Measurements from ENCODE around the gene YDJC. TPM values are rescaled to one million over a fixed set of nuclear protein-coding genes. Genes with fewer than 3 reads are reported as not detected.
"Not testable (repeated sequence)": the region's sequence is repeated elsewhere in the genome, so short reads cannot be mapped to it uniquely, and the experiment has no call there.

Gene YDJC
- polyA plus RNA-seq, 1 experiment, result 20.0 TPM

DNA sequence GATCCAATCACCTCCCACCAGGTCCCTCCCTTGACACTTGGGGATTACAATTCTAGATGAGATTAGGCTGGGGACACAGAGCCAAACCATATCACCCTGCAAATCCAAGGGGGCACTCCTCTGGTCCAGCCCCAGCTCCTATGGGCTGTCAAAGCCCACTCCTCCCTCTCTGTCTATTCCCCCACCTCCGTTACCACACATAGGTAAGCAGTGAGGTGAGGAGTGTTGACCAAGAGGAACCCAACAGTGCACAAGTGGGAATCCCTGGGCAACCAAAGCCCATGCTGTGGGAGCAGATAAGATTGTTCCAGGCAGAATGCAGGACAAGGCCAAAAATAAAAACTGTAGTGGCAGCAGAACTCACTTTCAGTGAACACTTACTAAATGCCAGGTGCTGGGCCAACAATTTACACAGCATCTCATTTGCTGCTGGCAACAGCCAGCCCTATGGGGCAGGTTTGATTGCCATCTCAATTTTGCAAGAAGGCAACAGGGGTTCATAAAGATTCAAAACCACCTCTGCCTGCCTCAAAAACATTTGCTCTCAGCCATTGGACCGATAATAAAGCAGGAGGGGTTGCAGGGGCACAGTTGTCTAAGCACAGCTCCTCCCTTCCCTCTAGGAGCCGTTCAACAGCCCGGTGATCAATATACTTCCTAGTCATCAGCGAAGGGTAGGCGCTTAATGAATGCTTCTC lies 21.1 kb upstream of the YDJC start:
- Histone ChIP-seq H3K4me3 (ENCODE audit: low read depth, low read length) (peak overlapping the region; percentile 88), H3K27me3 (ENCODE audit: control insufficient read depth, insufficient read depth, low read length) (no peaks in the 10 kb centered on the region), H3K36me3 (ENCODE audit: control insufficient read depth, insufficient read depth, low read length) (no peaks in the 10 kb centered on the region)
- POLR2A ChIA-PET, result no interaction called here
- CTCF ChIA-PET, result interaction anchor here (1.4 kb wide), 1 partner anchor 9 kb away, joined by 5 read pairs; the partner anchor contains the start of gene SDF2L1
- TF ChIP-seq, protein P1, sequence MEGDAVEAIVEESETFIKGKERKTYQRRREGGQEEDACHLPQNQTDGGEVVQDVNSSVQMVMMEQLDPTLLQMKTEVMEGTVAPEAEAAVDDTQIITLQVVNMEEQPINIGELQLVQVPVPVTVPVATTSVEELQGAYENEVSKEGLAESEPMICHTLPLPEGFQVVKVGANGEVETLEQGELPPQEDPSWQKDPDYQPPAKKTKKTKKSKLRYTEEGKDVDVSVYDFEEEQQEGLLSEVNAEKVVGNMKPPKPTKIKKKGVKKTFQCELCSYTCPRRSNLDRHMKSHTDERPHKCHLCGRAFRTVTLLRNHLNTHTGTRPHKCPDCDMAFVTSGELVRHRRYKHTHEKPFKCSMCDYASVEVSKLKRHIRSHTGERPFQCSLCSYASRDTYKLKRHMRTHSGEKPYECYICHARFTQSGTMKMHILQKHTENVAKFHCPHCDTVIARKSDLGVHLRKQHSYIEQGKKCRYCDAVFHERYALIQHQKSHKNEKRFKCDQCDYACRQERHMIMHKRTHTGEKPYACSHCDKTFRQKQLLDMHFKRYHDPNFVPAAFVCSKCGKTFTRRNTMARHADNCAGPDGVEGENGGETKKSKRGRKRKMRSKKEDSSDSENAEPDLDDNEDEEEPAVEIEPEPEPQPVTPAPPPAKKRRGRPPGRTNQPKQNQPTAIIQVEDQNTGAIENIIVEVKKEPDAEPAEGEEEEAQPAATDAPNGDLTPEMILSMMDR (IDR thresholded peaks at IDR 0.05; ENCODE audit: insufficient read depth, low read depth, low read length), result no peak
- no peak for DNase-seq (ENCODE audit: low read depth)

- no peaks in the 10 kb centered on the region; the same call in 1 of the 2 replicates for H3K36me3 ChIP-seq (ENCODE audit: control insufficient read depth, insufficient read depth, low read length)
Measured at GRCh38 chr22:21650280-21650679, 20.5 kb upstream of the YDJC start.

DNA sequence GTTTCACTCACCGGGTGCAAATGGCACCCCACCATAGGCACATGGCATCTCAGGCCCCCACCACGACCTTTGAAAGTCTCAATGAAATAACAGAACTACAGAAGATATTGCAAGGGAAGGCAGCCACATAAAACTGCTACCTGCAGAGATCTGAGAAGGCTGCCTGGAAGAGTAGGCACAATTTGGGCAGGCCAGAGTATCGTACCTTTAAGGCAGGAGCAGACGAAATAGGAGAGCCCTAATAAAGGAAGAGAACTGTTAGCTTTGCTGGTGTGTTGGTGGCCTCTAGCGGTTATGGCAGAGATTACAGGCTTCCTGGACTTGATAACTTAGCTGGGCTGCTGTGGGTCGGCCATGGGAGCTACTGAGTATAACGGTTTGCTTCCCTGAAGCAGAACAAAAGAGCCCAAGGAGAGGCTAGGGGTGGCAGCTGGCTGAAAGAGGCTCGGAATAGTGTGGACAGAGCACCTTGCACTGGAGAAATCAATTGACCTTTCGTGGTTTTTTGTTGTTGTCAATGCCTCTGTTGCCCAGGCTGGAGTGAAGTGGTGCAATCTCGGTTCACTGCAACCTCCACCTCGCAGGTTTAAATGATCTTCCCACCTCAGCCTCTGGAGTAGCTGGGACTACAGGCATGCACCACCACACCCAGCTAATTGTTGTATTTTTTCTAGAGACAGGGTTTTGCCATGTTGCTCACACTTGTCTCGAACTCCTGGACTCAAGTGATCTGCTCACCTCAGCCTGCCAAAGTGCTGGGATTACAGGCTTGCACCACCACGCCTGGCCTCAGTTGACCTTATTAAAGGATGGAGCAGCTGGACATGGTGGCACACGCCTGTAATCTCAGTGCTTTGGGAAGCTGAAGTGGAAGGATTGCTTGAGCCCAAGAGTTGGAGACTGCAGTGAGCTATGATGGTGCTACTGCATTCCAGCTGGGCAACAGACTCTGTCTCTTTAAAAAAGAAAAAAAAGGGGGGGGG lies 17.1 kb upstream of the YDJC start:
- DNase-seq (ENCODE audit: low read depth), result no peak
- POLR2A ChIA-PET, result no interaction called here
- TF ChIP-seq, protein P1 (IDR thresholded peaks at IDR 0.05; ENCODE audit: insufficient read depth, low read depth, low read length), result peak; percentile 90
- Histone ChIP-seq H3K36me3 (ENCODE audit: control insufficient read depth, insufficient read depth, low read length) (no peaks in the 10 kb centered on the region; the same call in none of the 2 replicates), H3K27me3 (ENCODE audit: control insufficient read depth, insufficient read depth, low read length) (no peaks in the 10 kb centered on the region), H3K4me3 (ENCODE audit: low read depth, low read length) (no peak overlapping the region)
- CTCF ChIA-PET, result interaction anchor here (0.9 to 4.8 kb wide), 8 partner anchors 9 to 306 kb away, joined by 3 to 56 read pairs (median 5); partner anchors contain the start of genes CCDC116, PPM1F and YDJC

More at GRCh38 chr22:21650280-21650679, 20.5 kb upstream of the YDJC start:
- TF ChIP-seq, protein P1 (IDR thresholded peaks at IDR 0.05; ENCODE audit: insufficient read depth, low read depth, low read length), result no peak
- ChIA-PET POLR2A (no interaction called here), CTCF (interaction anchor here (0.6 kb wide), 1 partner anchor 20 kb away, joined by 3 read pairs; no protein-coding TSS in a partner anchor)
- Histone ChIP-seq H3K4me3 (ENCODE audit: low read depth, low read length) (no peak overlapping the region), H3K27me3 (ENCODE audit: control insufficient read depth, insufficient read depth, low read length) (no peaks in the 10 kb centered on the region)
- DNase-seq (ENCODE audit: low read depth), result no peak

GRCh38 chr22:21645513-21645912 lies 15.7 kb upstream of the YDJC start:
- CTCF ChIA-PET, result interaction anchor here (1.8 to 4.8 kb wide), 3 partner anchors 10 to 21 kb away, joined by 5 to 56 read pairs (median 16); partner anchors contain the start of genes CCDC116 and YDJC
- POLR2A ChIA-PET, result not testable (repeated sequence)

GRCh38 chr22:21643533-21644357 lies 13.9 kb upstream of the YDJC start:
- ChIA-PET CTCF (interaction anchor here (1.3 to 3.9 kb wide), 4 partner anchors 10 to 88 kb away, joined by 3 to 71 read pairs (median 9); partner anchors contain the start of genes CCDC116 and YDJC), POLR2A (no interaction called here)
- Histone ChIP-seq H3K4me3 (ENCODE audit: low read depth, low read length) (no peak overlapping the region; the same call in 1 of the 2 replicates), H3K36me3 (ENCODE audit: control insufficient read depth, insufficient read depth, low read length) (no peaks in the 10 kb centered on the region; the same call in none of the 2 replicates), H3K27me3 (ENCODE audit: control insufficient read depth, insufficient read depth, low read length) (no peaks in the 10 kb centered on the region)
- TF ChIP-seq, protein P1 (IDR thresholded peaks at IDR 0.05; ENCODE audit: insufficient read depth, low read depth, low read length), result peak; percentile 10; the same call in 1 of the 2 replicates
- no peak for DNase-seq (ENCODE audit: low read depth)

More at GRCh38 chr22:21645513-21645912, 15.7 kb upstream of the YDJC start:
- not testable (repeated sequence) for DNase-seq (ENCODE audit: low read depth); H3K27me3 ChIP-seq (ENCODE audit: control insufficient read depth, insufficient read depth, low read length); H3K36me3 ChIP-seq (ENCODE audit: control insufficient read depth, insufficient read depth, low read length); H3K4me3 ChIP-seq (ENCODE audit: low read depth, low read length)

Data from BJ (cell line).